GM10248 (cell line): ENCODE measurements around the gene USP40.

Experiments
- CTCF ChIA-PET: fragments of 300-600 bp; sonication (Branson Sonifier 250); formaldehyde crosslinking; extraction: SDS; loops from one replicate; lab custom pipeline; 2021; ENCODE audit warnings: antibody characterized with exemption; lab: Yijun Ruan, JAX
- POLR2A ChIA-PET: fragments of 350-650 bp; sonication (Branson Sonifier 250); formaldehyde crosslinking; extraction: SDS; loops from one replicate; lab custom pipeline; 2020; ENCODE audit warnings: antibody characterized with exemption; lab: Yijun Ruan, JAX
- DNase-seq: peaks from one replicate; pipeline ENCODE4 v3.0.0; 2012; ENCODE audit errors: extremely low spot score
- CTCF ChIP-seq: IDR thresholded peaks from 2 replicates; pipeline ENCODE4 v1.5.1; 2012; ENCODE audit warnings: mild to moderate bottlenecking, low read depth; ENCODE audit errors: extremely low read depth, missing control alignments, control extremely low read depth

The USP40 gene

GRCh38 chr2:233455006-233455405 is 111.6 kb downstream of the USP40 start:
- ChIA-PET POLR2A (no interaction called here), CTCF (interaction anchor here (1.0 to 5.1 kb wide), 2 partner anchors 11 to 35 kb away, joined by 3 to 24 read pairs; no protein-coding TSS in a partner anchor)
- TF ChIP-seq CTCF, result no peak
- no peak for DNase-seq

GRCh38 chr2:233453916-233454315 is 112.7 kb downstream of the USP40 start:
- no peak for TF ChIP-seq CTCF
- ChIA-PET CTCF (interaction anchor here (1.1 to 1.7 kb wide), 3 partner anchors 11 to 50 kb away, joined by 3 to 4 read pairs (median 3); no protein-coding TSS in a partner anchor), POLR2A (no interaction called here)
- no peak for DNase-seq

GRCh38 chr2:233453111-233453915 is 113.3 kb downstream of the USP40 start:
- ChIA-PET CTCF (interaction anchor here (1.1 to 1.7 kb wide), 4 partner anchors 11 to 111 kb away, joined by 3 to 4 read pairs (median 3); no protein-coding TSS in a partner anchor), POLR2A (no interaction called here)
- DNase-seq, result no peak
- TF ChIP-seq CTCF, result no peak

GRCh38 chr2:233451950-233452349 is 114.6 kb downstream of the USP40 start:
- ChIA-PET CTCF (interaction anchor here (0.9 to 1.6 kb wide), 2 partner anchors 8 to 113 kb away, joined by 3 to 4 read pairs; no protein-coding TSS in a partner anchor), POLR2A (no interaction called here)
- TF ChIP-seq CTCF, result no peak
- no peak for DNase-seq

- CTCF ChIA-PET, result interaction anchor here (0.7 kb wide), 1 partner anchor 46 kb away, joined by 3 read pairs; no protein-coding TSS in a partner anchor
Observed at GRCh38 chr2:233450864-233451575, 115.6 kb downstream of the USP40 start.

More at GRCh38 chr2:233450864-233451575, 115.6 kb downstream of the USP40 start:
- TF ChIP-seq CTCF, result no peak
- POLR2A ChIA-PET, result no interaction called here
- no peak for DNase-seq
